ENCODE measurements around the gene TMEM8B.

TMEM8B gene

DNA sequence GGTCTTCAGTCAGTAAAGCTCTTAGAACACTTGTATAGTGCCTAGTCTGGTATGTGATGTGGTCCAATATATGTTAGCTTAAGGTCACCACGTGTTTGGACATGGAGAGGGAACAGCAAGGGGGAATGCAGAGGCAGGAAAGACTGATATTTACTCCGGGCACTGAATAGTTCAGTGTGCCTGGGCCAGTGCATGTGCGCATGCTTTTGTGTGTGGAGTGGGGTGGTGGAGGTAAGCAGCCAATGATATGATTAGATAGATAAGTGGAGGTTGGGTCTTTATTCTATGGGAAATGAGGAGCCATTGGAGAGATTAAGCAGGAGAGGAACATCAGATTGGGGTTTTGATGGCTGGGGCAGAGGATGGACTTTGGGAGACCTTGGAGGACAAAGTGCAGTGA lies 27.2 kb downstream of the TMEM8B start:
- no peak for DNase-seq (ENCODE audit: low read depth in 2 of 2)
- TF ChIP-seq, protein P1, sequence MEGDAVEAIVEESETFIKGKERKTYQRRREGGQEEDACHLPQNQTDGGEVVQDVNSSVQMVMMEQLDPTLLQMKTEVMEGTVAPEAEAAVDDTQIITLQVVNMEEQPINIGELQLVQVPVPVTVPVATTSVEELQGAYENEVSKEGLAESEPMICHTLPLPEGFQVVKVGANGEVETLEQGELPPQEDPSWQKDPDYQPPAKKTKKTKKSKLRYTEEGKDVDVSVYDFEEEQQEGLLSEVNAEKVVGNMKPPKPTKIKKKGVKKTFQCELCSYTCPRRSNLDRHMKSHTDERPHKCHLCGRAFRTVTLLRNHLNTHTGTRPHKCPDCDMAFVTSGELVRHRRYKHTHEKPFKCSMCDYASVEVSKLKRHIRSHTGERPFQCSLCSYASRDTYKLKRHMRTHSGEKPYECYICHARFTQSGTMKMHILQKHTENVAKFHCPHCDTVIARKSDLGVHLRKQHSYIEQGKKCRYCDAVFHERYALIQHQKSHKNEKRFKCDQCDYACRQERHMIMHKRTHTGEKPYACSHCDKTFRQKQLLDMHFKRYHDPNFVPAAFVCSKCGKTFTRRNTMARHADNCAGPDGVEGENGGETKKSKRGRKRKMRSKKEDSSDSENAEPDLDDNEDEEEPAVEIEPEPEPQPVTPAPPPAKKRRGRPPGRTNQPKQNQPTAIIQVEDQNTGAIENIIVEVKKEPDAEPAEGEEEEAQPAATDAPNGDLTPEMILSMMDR (IDR thresholded peaks at IDR 0.05; ENCODE audit: low read depth, low read length), result no peak

DNA sequence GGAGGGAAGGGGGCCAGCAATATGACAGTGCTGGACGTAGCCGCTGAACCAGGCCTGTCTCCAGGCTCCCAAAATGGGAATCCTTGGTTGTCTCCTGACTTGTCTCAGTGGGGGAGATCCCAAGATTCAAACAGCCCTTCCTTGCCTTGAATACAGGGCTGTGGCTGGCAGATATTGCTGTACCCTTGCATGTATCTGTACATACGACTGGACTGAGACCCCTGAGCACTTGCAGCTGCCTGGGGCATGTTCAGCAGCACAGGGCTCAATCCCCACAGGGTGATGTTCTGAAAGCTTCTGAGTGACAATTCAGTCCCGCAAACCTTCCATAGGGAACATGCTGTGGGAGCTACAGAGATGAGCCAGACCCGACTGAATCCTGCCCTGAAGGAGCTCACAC lies 27.9 kb downstream of the TMEM8B start:
- TF ChIP-seq, protein P1 (IDR thresholded peaks at IDR 0.05; ENCODE audit: low read depth, low read length), result no peak
- DNase-seq (ENCODE audit: low read depth in 2 of 2), result no peak
- no peak overlapping the region for H3K4me3 ChIP-seq (replicated peaks in 1 of 2; ENCODE audit: low read depth in 2 of 2, low read length in 2 of 2)

More for the DNA sequence above, 27.2 kb downstream of the TMEM8B start:
- H3K4me3 ChIP-seq (replicated peaks in 1 of 2; ENCODE audit: low read depth in 2 of 2, low read length in 2 of 2), result no peak overlapping the region

DNA sequence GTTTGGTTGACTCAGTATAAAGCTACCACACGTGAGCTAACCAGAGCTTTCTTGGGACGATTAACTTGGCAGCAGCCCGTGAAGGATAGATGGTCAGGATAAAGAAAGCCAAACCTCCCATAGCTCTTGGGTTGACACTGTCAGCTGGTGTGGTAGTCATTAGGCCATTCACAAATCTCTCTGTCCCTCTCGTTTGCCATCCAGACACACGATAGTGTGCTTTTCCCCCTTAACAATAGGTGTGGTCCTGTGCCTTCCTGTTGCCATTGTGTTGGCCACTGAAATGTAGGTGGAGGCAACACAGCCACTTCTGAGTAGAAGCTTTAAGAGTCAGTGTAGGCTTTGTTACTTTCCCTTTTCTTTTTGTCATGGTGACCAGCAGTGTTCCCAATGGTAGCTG lies 29.4 kb downstream of the TMEM8B start:
- TF ChIP-seq, protein P1 (IDR thresholded peaks at IDR 0.05; ENCODE audit: low read depth, low read length), result no peak
- DNase-seq (ENCODE audit: low read depth in 2 of 2), result no peak
- no peak overlapping the region for H3K4me3 ChIP-seq (replicated peaks in 1 of 2; ENCODE audit: low read depth in 2 of 2, low read length in 2 of 2)

DNA sequence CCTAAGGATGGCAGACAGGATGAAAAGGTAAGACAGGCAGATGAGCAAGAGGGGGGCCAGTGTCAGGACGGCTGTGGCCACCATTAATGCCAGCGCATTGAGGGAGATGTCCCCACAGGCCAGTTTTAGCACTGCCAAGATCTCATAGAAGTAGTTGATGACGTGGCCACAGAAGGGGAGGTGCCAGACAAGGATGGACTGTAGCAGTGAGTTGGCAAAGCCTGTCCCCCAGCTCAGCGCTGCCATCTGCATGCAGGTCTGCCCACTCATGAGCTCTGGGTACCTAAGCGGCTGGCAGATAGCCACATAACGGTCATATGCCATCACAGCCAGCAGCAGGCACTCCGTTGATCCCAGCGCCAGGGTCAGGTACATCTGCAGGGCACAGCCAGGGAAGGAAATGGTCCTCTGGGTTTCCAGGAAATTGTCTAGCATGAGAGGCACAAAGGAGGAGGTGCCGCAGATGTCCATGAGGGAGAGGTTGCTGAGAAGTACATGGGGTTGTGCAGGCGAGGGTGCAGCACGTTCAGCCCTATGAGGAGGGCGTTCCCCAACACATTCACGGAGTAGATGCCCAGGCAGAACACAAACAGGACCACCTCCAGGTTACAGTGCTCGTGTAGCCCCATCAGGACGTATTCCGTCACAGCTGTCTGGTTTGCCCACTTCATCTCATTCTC lies 30.4 kb downstream of the TMEM8B start:
- TF ChIP-seq, protein P1 (IDR thresholded peaks at IDR 0.05; ENCODE audit: low read depth, low read length), result no peak
- DNase-seq (ENCODE audit: low read depth in 2 of 2), result peak in 1 of 2 donors; percentile 11
- H3K4me3 ChIP-seq (replicated peaks in 1 of 2; ENCODE audit: low read depth in 2 of 2, low read length in 2 of 2), result no peak overlapping the region

DNA sequence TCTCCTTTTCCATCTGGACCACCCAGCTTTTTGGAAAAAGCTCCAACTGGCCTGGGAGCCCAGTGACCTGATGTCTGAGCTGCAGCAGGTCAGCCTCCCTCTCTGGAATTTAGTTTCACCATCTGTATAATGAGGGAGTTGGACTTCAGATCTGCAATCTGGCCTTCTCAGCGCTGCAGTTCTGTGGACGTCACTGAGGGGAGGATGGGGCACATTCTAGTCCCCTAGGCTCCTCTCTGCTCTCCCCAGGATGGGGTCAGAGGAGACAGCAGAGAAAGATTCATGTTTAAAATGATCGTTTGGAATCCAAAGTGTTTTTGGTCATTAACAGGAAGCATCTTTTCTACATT lies 30.9 kb downstream of the TMEM8B start:
- no peak overlapping the region for H3K4me3 ChIP-seq (replicated peaks in 1 of 2; ENCODE audit: low read depth in 2 of 2, low read length in 2 of 2)
- DNase-seq (ENCODE audit: low read depth in 2 of 2), result no peak
- TF ChIP-seq, protein P1 (IDR thresholded peaks at IDR 0.05; ENCODE audit: low read depth, low read length), result no peak

DNA sequence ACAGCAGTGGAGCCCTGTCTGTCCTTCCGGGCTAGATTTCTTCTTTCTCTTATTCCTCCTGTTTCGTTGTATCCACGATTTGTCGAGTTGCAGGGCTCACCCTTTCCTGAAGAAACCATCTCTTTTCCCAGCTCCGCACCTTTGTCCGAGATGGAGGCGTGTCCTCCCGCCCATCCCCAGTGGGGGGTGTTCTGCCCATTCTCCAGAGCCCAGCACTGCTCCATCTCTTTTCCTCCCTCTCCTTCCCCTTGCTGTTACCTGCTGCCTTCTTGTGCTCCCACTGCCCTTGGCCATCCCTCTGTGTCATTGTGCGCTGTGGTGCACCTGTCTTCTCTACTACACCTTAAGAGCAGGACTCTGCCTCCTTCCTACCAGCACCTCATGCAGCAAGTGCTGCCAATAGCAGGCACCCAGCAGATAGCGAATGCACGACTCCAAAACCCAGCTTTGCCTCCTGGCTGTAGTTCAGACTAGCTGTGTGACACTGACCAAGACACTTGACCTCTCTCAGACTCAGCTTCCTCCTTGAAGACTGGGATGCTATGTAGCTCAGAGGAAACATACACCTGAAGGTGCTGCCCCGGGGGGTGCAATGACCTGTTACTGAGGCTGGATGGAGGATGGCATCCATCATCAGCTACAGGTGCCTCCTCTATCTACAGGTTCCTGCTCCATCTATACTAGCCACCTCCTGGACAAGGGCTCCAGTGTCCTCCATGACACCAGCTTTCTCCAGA lies 32.3 kb downstream of the TMEM8B start:
- no peak for DNase-seq (ENCODE audit: low read depth in 2 of 2)
- TF ChIP-seq, protein P1 (IDR thresholded peaks at IDR 0.05; ENCODE audit: low read depth, low read length), result no peak
- H3K4me3 ChIP-seq (replicated peaks in 1 of 2; ENCODE audit: low read depth in 2 of 2, low read length in 2 of 2), result no peak overlapping the region
